Measurements from ENCODE around the gene TLDC2.

GRCh38 chr20:36887752-36888090 is 11.8 kb downstream of the TLDC2 start:
- TF ChIP-seq GATA2 (IDR thresholded peaks at IDR 0.05; ENCODE audit: low read depth, low read length): no peak
- no peak for TF ChIP-seq GATA3 (IDR thresholded peaks at IDR 0.05; ENCODE audit: low read depth, low read length)
